WTC11 (cell line): ENCODE measurements around the gene FOXJ3. TPM values are rescaled to one million over a fixed set of nuclear protein-coding genes. Genes with fewer than 3 reads are reported as not detected.
A peak's percentile ranks its signal among the peaks of the same experiment; 100 is the strongest.

ENCODE experiments used
- ATAC-seq: fragments of 200-7000 bp; cut with Tn5 transposase; 2 replicates; pipeline ENCODE4 v1.10.0; 2021; ENCODE audit warnings: mild to moderate bottlenecking, moderate library complexity
- CTCF ChIA-PET: fragments of 300-600 bp; sonication (Branson Sonifier 250); formaldehyde crosslinking; loops from one replicate; lab custom pipeline; 2021; ENCODE audit warnings: antibody characterized with exemption; lab: Charles Lee
- POLR2A ChIA-PET: fragments of 350-600 bp; sonication (Branson Sonifier 250); formaldehyde crosslinking; loops from one replicate; lab custom pipeline; 2021; ENCODE audit warnings: antibody characterized with exemption; lab: Charles Lee
- DNase-seq: peaks from one replicate; pipeline ENCODE4 v3.0.0; 2021; ENCODE audit warnings: low spot score
- H3K27ac Mint-ChIP-seq: 2 replicates; pipeline ENCODE4 v1.8.0; 2021; ENCODE audit warnings: mixed read lengths
- H3K27me3 Mint-ChIP-seq: 2 replicates; pipeline ENCODE4 v1.8.0; 2021; ENCODE audit warnings: low read depth, mild to moderate bottlenecking, moderate library complexity, mixed read lengths
- H3K36me3 Mint-ChIP-seq: 2 replicates; pipeline ENCODE4 v1.8.0; 2021; ENCODE audit warnings: mixed read lengths
- H3K4me1 Mint-ChIP-seq: 2 replicates; pipeline ENCODE4 v1.8.0; 2022; ENCODE audit warnings: mixed read lengths
- H3K4me3 Mint-ChIP-seq: 2 replicates; pipeline ENCODE4 v1.8.0; 2021; ENCODE audit warnings: mild to moderate bottlenecking, moderate library complexity, mixed read lengths
- H3K9me3 Mint-ChIP-seq: 2 replicates; pipeline ENCODE4 v1.8.0; 2021; ENCODE audit warnings: mixed read lengths
- FOXP1 ChIP-seq: sonication (generic); formaldehyde crosslinking; IDR thresholded peaks from 2 replicates; pipeline ENCODE4 v1.8.0; 2022; ENCODE audit warnings: missing genetic modification reagents, mild to moderate bottlenecking, moderate library complexity, borderline replicate concordance
- GRHL2 ChIP-seq: fragments of 250-450 bp; sonication (Bioruptor Pico); IDR thresholded peaks from 2 replicates; pipeline ENCODE4 v1.8.0; 2022; ENCODE audit warnings: mild to moderate bottlenecking, moderate library complexity; ENCODE audit not compliant: insufficient replicate concordance, severe bottlenecking
- GTF2I ChIP-seq: fragments of 250-450 bp; sonication (Bioruptor Pico); conservative IDR thresholded peaks from 2 replicates; pipeline ENCODE4 v1.4.0; 2021; ENCODE audit warnings: mild to moderate bottlenecking
- HMGA2 ChIP-seq: fragments of 250-450 bp; sonication (Bioruptor Pico); IDR thresholded peaks from 2 replicates; pipeline ENCODE4 v1.4.0; 2021; ENCODE audit warnings: mild to moderate bottlenecking, moderate library complexity
- JAZF1 ChIP-seq: fragments of 250-450 bp; sonication (Bioruptor Pico); IDR thresholded peaks from 2 replicates; pipeline ENCODE4 v1.9.0; 2021; ENCODE audit warnings: moderate library complexity, mild to moderate bottlenecking, inconsistent platforms
- JUN ChIP-seq: sonication (generic); formaldehyde crosslinking; IDR thresholded peaks from 2 replicates; pipeline ENCODE4 v1.8.0; 2023; ENCODE audit warnings: mild to moderate bottlenecking, missing genetic modification reagents
- KAT7 ChIP-seq: sonication (generic); formaldehyde crosslinking; IDR thresholded peaks from 2 replicates; pipeline ENCODE4 v1.8.1; 2023; ENCODE audit warnings: missing genetic modification reagents, mild to moderate bottlenecking, borderline replicate concordance
- NR1H2 ChIP-seq: sonication (generic); formaldehyde crosslinking; IDR thresholded peaks from 2 replicates; pipeline ENCODE4 v1.9.0; 2021; ENCODE audit warnings: mild to moderate bottlenecking, moderate library complexity, missing genetic modification reagents
- NR3C1 ChIP-seq: sonication (generic); formaldehyde crosslinking; conservative IDR thresholded peaks from 2 replicates; pipeline ENCODE4 v1.8.1; 2023; ENCODE audit warnings: low read depth, mild to moderate bottlenecking, missing genetic modification reagents
- TEAD1 ChIP-seq: sonication (generic); formaldehyde crosslinking; IDR thresholded peaks from 2 replicates; pipeline ENCODE4 v1.8.0; 2022; ENCODE audit warnings: mild to moderate bottlenecking, missing genetic modification reagents
- ZNF671 ChIP-seq: fragments of 250-450 bp; sonication (Bioruptor Pico); IDR thresholded peaks from 2 replicates; pipeline ENCODE4 v1.8.0; 2021; ENCODE audit warnings: mild to moderate bottlenecking
- total RNA-seq: library from RNA; stranded (reverse); gene quantifications from 3 replicates; pipeline ENCODE4 v1.2.3, GENCODE V29; 2021
- TF ChIP-seq, protein P1 (sequence below): sonication (generic); formaldehyde crosslinking; IDR thresholded peaks from 2 replicates; pipeline ENCODE4 v1.8.1; 2022; ENCODE audit warnings: low read depth, mild to moderate bottlenecking, moderate library complexity, missing genetic modification reagents, borderline replicate concordance
- TF ChIP-seq, protein P2 (sequence below): sonication (generic); formaldehyde crosslinking; IDR thresholded peaks from 2 replicates; pipeline ENCODE4 v1.8.1; 2023; ENCODE audit warnings: mild to moderate bottlenecking, moderate library complexity, missing genetic modification reagents
- TF ChIP-seq, protein P3 (sequence below): sonication (generic); formaldehyde crosslinking; conservative IDR thresholded peaks from 2 replicates; pipeline ENCODE4 v1.8.1; 2022; ENCODE audit warnings: mild to moderate bottlenecking, missing genetic modification reagents
- TF ChIP-seq, protein P4 (sequence below): sonication (generic); formaldehyde crosslinking; IDR thresholded peaks from 2 replicates; pipeline ENCODE4 v1.8.1; 2023; ENCODE audit warnings: mild to moderate bottlenecking, missing genetic modification reagents, moderate library complexity
- TF ChIP-seq, protein P5 (sequence below): fragments of 250-450 bp; sonication (Bioruptor Pico); IDR thresholded peaks from 2 replicates; pipeline ENCODE4 v1.8.0; 2021; ENCODE audit warnings: mild to moderate bottlenecking
- TF ChIP-seq, protein P6 (sequence below): sonication (generic); formaldehyde crosslinking; IDR thresholded peaks from 2 replicates; pipeline ENCODE4 v1.8.0; 2023; ENCODE audit warnings: missing genetic modification reagents
- TF ChIP-seq, protein P7 (sequence below): sonication (generic); formaldehyde crosslinking; IDR thresholded peaks from 2 replicates; pipeline ENCODE4 v1.8.0; 2022; ENCODE audit warnings: mild to moderate bottlenecking, missing genetic modification reagents
- TF ChIP-seq, protein P8 (sequence below): fragments of 250-450 bp; sonication (Bioruptor Pico); IDR thresholded peaks from 2 replicates; pipeline ENCODE4 v1.9.0; 2021; ENCODE audit warnings: mild to moderate bottlenecking, borderline replicate concordance

Gene FOXJ3
- total RNA-seq, 1 experiment from 2014 or later: 43.3 TPM

DNA sequence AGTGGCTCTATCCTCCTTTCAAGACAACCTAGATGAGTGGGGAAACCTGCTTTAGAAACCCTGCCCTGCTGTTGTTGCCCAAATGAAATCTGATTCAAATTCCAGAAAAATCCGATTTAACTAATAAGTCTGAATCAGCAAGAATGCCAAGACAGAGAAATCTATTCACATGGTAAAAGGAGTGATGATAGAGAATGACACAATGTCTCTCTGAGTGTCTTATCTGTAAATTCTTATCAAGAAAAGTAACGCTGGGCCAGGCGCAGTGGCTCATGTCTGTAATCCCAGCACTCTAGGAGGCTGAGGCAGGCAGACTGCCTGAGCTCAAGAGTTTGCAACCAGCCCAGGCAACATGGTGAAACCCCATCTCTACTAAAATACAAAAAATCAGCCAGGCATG, 156.8 kb downstream of the FOXJ3 start:
- POLR2A ChIA-PET: no interaction called here
- no peak for DNase-seq

DNA sequence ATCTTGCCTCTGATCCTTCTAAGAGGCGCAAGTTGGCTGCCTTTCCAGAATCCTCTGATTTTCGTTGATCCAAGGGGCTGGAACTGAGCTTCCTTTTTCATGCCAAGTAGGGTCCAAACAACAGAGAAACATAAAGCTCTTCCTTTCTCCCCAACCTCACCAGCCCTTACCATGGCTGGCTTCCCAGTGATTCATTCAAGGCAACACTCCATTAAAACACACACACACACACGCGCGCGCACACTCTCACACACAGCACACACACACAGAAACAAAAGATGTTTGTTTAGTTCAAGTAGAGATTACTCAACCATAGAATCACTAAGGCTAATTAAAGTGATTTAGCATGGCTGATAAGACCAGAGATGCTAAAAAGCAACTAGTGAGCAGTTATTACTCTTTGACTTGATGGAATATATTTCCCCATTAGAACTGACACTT, 157.5 kb downstream of the FOXJ3 start:
- no peaks in the 10 kb centered on the region for H3K9me3 Mint-ChIP-seq
- H3K36me3 Mint-ChIP-seq: peaks cover 9% of the 10 kb centered on the region; the same call in 1 of the 2 replicates
- H3K27me3 Mint-ChIP-seq: no peaks in the 10 kb centered on the region
- DNase-seq (no peak), ATAC-seq (no peak)
- no peak for TF ChIP-seq HMGA2 (CRISPR knock-in tag)
- no peak for TF ChIP-seq NR3C1 (CRISPR knock-in tag)
- TF ChIP-seq ZNF671: no peak
- no peak for TF ChIP-seq GTF2I (CRISPR knock-in tag)
- no peak for TF ChIP-seq FOXP1 (CRISPR knock-in tag)
- TF ChIP-seq, protein P1, sequence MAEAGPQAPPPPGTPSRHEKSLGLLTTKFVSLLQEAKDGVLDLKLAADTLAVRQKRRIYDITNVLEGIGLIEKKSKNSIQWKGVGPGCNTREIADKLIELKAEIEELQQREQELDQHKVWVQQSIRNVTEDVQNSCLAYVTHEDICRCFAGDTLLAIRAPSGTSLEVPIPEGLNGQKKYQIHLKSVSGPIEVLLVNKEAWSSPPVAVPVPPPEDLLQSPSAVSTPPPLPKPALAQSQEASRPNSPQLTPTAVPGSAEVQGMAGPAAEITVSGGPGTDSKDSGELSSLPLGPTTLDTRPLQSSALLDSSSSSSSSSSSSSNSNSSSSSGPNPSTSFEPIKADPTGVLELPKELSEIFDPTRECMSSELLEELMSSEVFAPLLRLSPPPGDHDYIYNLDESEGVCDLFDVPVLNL (CRISPR knock-in tag): no peak
- no peak for TF ChIP-seq JUN (CRISPR knock-in tag)
- no peak for TF ChIP-seq TEAD1
- TF ChIP-seq, protein P2, sequence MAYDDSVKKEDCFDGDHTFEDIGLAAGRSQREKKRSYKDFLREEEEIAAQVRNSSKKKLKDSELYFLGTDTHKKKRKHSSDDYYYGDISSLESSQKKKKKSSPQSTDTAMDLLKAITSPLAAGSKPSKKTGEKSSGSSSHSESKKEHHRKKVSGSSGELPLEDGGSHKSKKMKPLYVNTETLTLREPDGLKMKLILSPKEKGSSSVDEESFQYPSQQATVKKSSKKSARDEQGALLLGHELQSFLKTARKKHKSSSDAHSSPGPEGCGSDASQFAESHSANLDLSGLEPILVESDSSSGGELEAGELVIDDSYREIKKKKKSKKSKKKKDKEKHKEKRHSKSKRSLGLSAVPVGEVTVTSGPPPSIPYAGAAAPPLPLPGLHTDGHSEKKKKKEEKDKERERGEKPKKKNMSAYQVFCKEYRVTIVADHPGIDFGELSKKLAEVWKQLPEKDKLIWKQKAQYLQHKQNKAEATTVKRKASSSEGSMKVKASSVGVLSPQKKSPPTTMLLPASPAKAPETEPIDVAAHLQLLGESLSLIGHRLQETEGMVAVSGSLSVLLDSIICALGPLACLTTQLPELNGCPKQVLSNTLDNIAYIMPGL (CRISPR knock-in tag): no peak
- TF ChIP-seq, protein P3, sequence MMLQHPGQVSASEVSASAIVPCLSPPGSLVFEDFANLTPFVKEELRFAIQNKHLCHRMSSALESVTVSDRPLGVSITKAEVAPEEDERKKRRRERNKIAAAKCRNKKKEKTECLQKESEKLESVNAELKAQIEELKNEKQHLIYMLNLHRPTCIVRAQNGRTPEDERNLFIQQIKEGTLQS (CRISPR knock-in tag): no peak
- TF ChIP-seq, protein P4, sequence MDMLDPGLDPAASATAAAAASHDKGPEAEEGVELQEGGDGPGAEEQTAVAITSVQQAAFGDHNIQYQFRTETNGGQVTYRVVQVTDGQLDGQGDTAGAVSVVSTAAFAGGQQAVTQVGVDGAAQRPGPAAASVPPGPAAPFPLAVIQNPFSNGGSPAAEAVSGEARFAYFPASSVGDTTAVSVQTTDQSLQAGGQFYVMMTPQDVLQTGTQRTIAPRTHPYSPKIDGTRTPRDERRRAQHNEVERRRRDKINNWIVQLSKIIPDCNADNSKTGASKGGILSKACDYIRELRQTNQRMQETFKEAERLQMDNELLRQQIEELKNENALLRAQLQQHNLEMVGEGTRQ (CRISPR knock-in tag): no peak
- TF ChIP-seq NR1H2 (CRISPR knock-in tag): no peak
- TF ChIP-seq JAZF1 (CRISPR knock-in tag): no peak
- TF ChIP-seq, protein P5, sequence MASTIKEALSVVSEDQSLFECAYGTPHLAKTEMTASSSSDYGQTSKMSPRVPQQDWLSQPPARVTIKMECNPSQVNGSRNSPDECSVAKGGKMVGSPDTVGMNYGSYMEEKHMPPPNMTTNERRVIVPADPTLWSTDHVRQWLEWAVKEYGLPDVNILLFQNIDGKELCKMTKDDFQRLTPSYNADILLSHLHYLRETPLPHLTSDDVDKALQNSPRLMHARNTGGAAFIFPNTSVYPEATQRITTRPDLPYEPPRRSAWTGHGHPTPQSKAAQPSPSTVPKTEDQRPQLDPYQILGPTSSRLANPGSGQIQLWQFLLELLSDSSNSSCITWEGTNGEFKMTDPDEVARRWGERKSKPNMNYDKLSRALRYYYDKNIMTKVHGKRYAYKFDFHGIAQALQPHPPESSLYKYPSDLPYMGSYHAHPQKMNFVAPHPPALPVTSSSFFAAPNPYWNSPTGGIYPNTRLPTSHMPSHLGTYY (CRISPR knock-in tag): no peak
- TF ChIP-seq GRHL2 (CRISPR knock-in tag): no peak
- ChIA-PET CTCF (interaction anchor here (0.8 kb wide), 1 partner anchor 9 kb away, joined by 3 read pairs; no protein-coding TSS in a partner anchor), POLR2A (interaction anchor here (0.6 kb wide), 1 partner anchor 129 kb away, joined by 3 read pairs; no protein-coding TSS in a partner anchor)
- no peak overlapping the region for H3K4me3 Mint-ChIP-seq
- peaks cover 7% of the 10 kb centered on the region for H3K4me1 Mint-ChIP-seq
- H3K27ac Mint-ChIP-seq: peak overlapping the region; percentile 29; the same call in 1 of the 2 replicates

More for the DNA sequence above, 156.8 kb downstream of the FOXJ3 start:
- no peak for ATAC-seq
- H3K36me3 Mint-ChIP-seq: peaks cover 9% of the 10 kb centered on the region; the same call in 1 of the 2 replicates
- peaks cover 7% of the 10 kb centered on the region for H3K4me1 Mint-ChIP-seq
- H3K27me3 Mint-ChIP-seq: no peaks in the 10 kb centered on the region
- CTCF ChIA-PET: no interaction called here
- no peak overlapping the region; the same call in 1 of the 2 replicates for H3K27ac Mint-ChIP-seq
- H3K4me3 Mint-ChIP-seq: no peak overlapping the region
- H3K9me3 Mint-ChIP-seq: no peaks in the 10 kb centered on the region
- no peak for TF ChIP-seq KAT7 (CRISPR knock-in tag)
- TF ChIP-seq, protein P6, sequence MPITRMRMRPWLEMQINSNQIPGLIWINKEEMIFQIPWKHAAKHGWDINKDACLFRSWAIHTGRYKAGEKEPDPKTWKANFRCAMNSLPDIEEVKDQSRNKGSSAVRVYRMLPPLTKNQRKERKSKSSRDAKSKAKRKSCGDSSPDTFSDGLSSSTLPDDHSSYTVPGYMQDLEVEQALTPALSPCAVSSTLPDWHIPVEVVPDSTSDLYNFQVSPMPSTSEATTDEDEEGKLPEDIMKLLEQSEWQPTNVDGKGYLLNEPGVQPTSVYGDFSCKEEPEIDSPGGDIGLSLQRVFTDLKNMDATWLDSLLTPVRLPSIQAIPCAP (CRISPR knock-in tag): no peak
- TF ChIP-seq, protein P7, sequence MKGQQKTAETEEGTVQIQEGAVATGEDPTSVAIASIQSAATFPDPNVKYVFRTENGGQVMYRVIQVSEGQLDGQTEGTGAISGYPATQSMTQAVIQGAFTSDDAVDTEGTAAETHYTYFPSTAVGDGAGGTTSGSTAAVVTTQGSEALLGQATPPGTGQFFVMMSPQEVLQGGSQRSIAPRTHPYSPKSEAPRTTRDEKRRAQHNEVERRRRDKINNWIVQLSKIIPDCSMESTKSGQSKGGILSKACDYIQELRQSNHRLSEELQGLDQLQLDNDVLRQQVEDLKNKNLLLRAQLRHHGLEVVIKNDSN (CRISPR knock-in tag): no peak
- TF ChIP-seq, protein P8, sequence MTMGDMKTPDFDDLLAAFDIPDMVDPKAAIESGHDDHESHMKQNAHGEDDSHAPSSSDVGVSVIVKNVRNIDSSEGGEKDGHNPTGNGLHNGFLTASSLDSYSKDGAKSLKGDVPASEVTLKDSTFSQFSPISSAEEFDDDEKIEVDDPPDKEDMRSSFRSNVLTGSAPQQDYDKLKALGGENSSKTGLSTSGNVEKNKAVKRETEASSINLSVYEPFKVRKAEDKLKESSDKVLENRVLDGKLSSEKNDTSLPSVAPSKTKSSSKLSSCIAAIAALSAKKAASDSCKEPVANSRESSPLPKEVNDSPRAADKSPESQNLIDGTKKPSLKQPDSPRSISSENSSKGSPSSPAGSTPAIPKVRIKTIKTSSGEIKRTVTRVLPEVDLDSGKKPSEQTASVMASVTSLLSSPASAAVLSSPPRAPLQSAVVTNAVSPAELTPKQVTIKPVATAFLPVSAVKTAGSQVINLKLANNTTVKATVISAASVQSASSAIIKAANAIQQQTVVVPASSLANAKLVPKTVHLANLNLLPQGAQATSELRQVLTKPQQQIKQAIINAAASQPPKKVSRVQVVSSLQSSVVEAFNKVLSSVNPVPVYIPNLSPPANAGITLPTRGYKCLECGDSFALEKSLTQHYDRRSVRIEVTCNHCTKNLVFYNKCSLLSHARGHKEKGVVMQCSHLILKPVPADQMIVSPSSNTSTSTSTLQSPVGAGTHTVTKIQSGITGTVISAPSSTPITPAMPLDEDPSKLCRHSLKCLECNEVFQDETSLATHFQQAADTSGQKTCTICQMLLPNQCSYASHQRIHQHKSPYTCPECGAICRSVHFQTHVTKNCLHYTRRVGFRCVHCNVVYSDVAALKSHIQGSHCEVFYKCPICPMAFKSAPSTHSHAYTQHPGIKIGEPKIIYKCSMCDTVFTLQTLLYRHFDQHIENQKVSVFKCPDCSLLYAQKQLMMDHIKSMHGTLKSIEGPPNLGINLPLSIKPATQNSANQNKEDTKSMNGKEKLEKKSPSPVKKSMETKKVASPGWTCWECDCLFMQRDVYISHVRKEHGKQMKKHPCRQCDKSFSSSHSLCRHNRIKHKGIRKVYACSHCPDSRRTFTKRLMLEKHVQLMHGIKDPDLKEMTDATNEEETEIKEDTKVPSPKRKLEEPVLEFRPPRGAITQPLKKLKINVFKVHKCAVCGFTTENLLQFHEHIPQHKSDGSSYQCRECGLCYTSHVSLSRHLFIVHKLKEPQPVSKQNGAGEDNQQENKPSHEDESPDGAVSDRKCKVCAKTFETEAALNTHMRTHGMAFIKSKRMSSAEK (CRISPR knock-in tag): no peak
